PC-9 (cell line): ENCODE results near the gene ARFRP1. TPM values are rescaled to one million over a fixed set of nuclear protein-coding genes. Genes with fewer than 3 reads are reported as not detected.

Experiments used
- BruUV-seq: library from RNA; stranded (reverse); fragments of 400-500 nt; replicated peaks from 2 replicates; lab custom pipeline; 2021; lab: Mats Ljungman, UMichigan
- CTCF ChIA-PET: fragments of 300-600 bp; sonication (Branson Sonifier 250); formaldehyde crosslinking; loops from one replicate; lab custom pipeline; 2022; ENCODE audit warnings: antibody characterized with exemption; lab: Charles Lee
- POLR2A ChIA-PET: fragments of 300-600 bp; sonication (Branson Sonifier 250); formaldehyde crosslinking; loops from one replicate; lab custom pipeline; 2022; ENCODE audit warnings: antibody characterized with exemption; ENCODE audit not compliant: unreplicated experiment; lab: Charles Lee
- DNase-seq, 2 experiments: peaks; one replicate each; pipeline versions ENCODE4 v3.0.0 to v3.0.0-alpha.2; 2015 to 2022; ENCODE audit warnings: mixed read lengths in 1 of 2
- H2AFZ ChIP-seq: fragments of 200-600 bp; sonication (generic); 2 replicates; pipeline ENCODE4 v1.8.1; 2017; ENCODE audit warnings: antibody characterized with exemption
- H3F3A ChIP-seq: fragments of 200-600 bp; sonication (generic); 2 replicates; pipeline ENCODE4 v1.8.1; 2017; ENCODE audit warnings: antibody characterized with exemption, mild to moderate bottlenecking, low read depth; ENCODE audit not compliant: insufficient read depth
- H3K27ac ChIP-seq: fragments of 200-600 bp; sonication (generic); 2 replicates; pipeline ENCODE4 v1.6.1; 2016; ENCODE audit warnings: mixed run types
- H3K27me3 ChIP-seq: fragments of 200-600 bp; sonication (generic); 2 replicates; pipeline ENCODE4 v1.6.1; 2016; ENCODE audit warnings: low read depth, mixed run types; ENCODE audit not compliant: insufficient read depth
- H3K36me3 ChIP-seq: fragments of 200-600 bp; sonication (generic); 2 replicates; pipeline ENCODE4 v1.6.1; 2016; ENCODE audit warnings: low read depth, mixed run types
- H3K4me1 ChIP-seq: fragments of 200-600 bp; sonication (generic); replicated peaks from 2 replicates; pipeline ENCODE4 v1.6.1; 2016; ENCODE audit warnings: mixed run types; ENCODE audit not compliant: insufficient read depth
- H3K4me2 ChIP-seq: fragments of 200-600 bp; sonication (generic); 2 replicates; pipeline ENCODE4 v1.6.1; 2017; ENCODE audit warnings: mixed run types
- H3K4me3 ChIP-seq: fragments of 200-600 bp; sonication (generic); 2 replicates; pipeline ENCODE4 v1.6.1; 2016; ENCODE audit warnings: mixed run types
- H3K79me2 ChIP-seq: fragments of 200-600 bp; sonication (generic); 2 replicates; pipeline ENCODE4 v1.6.1; 2017; ENCODE audit warnings: low read depth, mixed run types
- H3K9me2 ChIP-seq: fragments of 200-600 bp; sonication (generic); 2 replicates; pipeline ENCODE4 v1.8.1; 2017; ENCODE audit warnings: mild to moderate bottlenecking; ENCODE audit not compliant: insufficient read depth
- H3K9me3 ChIP-seq: fragments of 200-600 bp; sonication (generic); 2 replicates; pipeline ENCODE4 v1.8.1; 2016; ENCODE audit warnings: low read depth; ENCODE audit not compliant: insufficient read depth
- H4K20me1 ChIP-seq: fragments of 200-600 bp; sonication (generic); 2 replicates; pipeline ENCODE4 v1.8.1; 2017; ENCODE audit not compliant: insufficient read depth
- CTCF ChIP-seq: fragments of 200-600 bp; sonication (generic); conservative IDR thresholded peaks from 2 replicates; pipeline ENCODE4 v1.6.1; 2017; ENCODE audit warnings: mixed run types, antibody characterized with exemption, mild to moderate bottlenecking, moderate library complexity
- EZH2 ChIP-seq: fragments of 200-600 bp; sonication (generic); IDR thresholded peaks from 2 replicates; pipeline ENCODE4 v1.8.0; 2017; ENCODE audit warnings: antibody characterized with exemption, low read depth
- intact Hi-C: fragments of 100-400 bp; cut with micrococcal nuclease; formaldehyde crosslinking; loops from one replicate; pipeline ENCODE4 v1.10.0; 2022; ENCODE audit not compliant: unreplicated experiment
- total RNA-seq: library from RNA; stranded (reverse); gene quantifications from 2 replicates; pipeline ENCODE4 v1.2.3, GENCODE V29; 2021

ARFRP1 gene
- total RNA-seq, 1 experiment from 2014 or later, result 59.1 TPM

- intact Hi-C loops, result loop anchor here (10.0 kb wide), 1 partner anchor 102 kb away; no protein-coding TSS in a partner anchor
- BruUV-seq, result no TSS peak
- 0 out of 2 replicates have a peak overlapping the region, but pooled peaks have one; percentile 10 for H3K4me2 ChIP-seq
- no peaks in the 10 kb centered on the region for H3K9me3 ChIP-seq
- no peaks in the 10 kb centered on the region for H3K27me3 ChIP-seq
- peaks cover 45% of the 10 kb centered on the region for H3F3A ChIP-seq
- H3K4me3 ChIP-seq, result no peak overlapping the region
- H4K20me1 ChIP-seq, result no peaks in the 10 kb centered on the region
- CTCF ChIA-PET, result interaction anchor here (0.5 kb wide), 1 partner anchor 235 kb away, joined by 4 read pairs; no protein-coding TSS in a partner anchor
- POLR2A ChIA-PET, result interaction anchor here (0.6 to 0.8 kb wide), 4 partner anchors 12 to 100 kb away, joined by 4 to 8 read pairs (median 6); no protein-coding TSS in a partner anchor
- H3K9me2 ChIP-seq, result no peaks in the 10 kb centered on the region
- H2AFZ ChIP-seq, result no peak overlapping the region
- H3K4me1 ChIP-seq, result peaks cover 64% of the 10 kb centered on the region
- peak in 1 of 2 experiments; percentile 73 for DNase-seq
- H3K36me3 ChIP-seq, result 0 out of 2 replicates have a peak, but pooled peaks cover 3% of the 10 kb centered on the region
- H3K79me2 ChIP-seq, result peaks cover 9% of the 10 kb centered on the region; the same call in 1 of the 2 replicates
- no peak for TF ChIP-seq CTCF
- no peak for TF ChIP-seq EZH2
- no peak overlapping the region for H3K27ac ChIP-seq
Observed at GRCh38 chr20:63686492-63687321, 21.1 kb downstream of the ARFRP1 start.

GRCh38 chr20:63686094-63686491, 21.7 kb downstream of the ARFRP1 start:
- no peak overlapping the region for H3K4me3 ChIP-seq

More at GRCh38 chr20:63686094-63686491, 21.7 kb downstream of the ARFRP1 start:
- Histone ChIP-seq H3K4me1 (peaks cover 64% of the 10 kb centered on the region), H4K20me1 (no peaks in the 10 kb centered on the region), H3K36me3 (0 out of 2 replicates have a peak, but pooled peaks cover 3% of the 10 kb centered on the region), H3K9me2 (no peaks in the 10 kb centered on the region), H3F3A (peaks cover 45% of the 10 kb centered on the region), H3K27ac (no peak overlapping the region), H3K27me3 (no peaks in the 10 kb centered on the region), H2AFZ (no peak overlapping the region), H3K9me3 (no peaks in the 10 kb centered on the region), H3K4me2 (no peak overlapping the region), H3K79me2 (peaks cover 9% of the 10 kb centered on the region; the same call in 1 of the 2 replicates)
- ChIA-PET CTCF (interaction anchor here (0.5 kb wide), 1 partner anchor 234 kb away, joined by 4 read pairs; no protein-coding TSS in a partner anchor), POLR2A (no interaction called here)
- BruUV-seq, result no TSS peak
- TF ChIP-seq EZH2, result no peak
- no peak for TF ChIP-seq CTCF
- intact Hi-C loops, result loop anchor here (10.0 kb wide), 1 partner anchor 101 kb away; no protein-coding TSS in a partner anchor
- no peak for DNase-seq
